Stimulated activated CD8-positive, alpha-beta memory T cell treated with anti-CD3 and anti-CD28 coated beads, Interleukin-4, amount 100 ng/mL, for 1 hour (primary cell): ENCODE results near the gene MMP21.

Experiments
- DNase-seq, 2 donors: peaks; one replicate each; pipeline ENCODE4 v3.0.0-alpha.2; 2020; ENCODE audit warnings: low read depth in 2 of 2, low spot score in 1 of 2

The MMP21 gene

GRCh38 chr10:125765835-125766234 lies 9.8 kb downstream of the MMP21 start:
- no peak for DNase-seq

GRCh38 chr10:125762692-125763648 lies 12.7 kb downstream of the MMP21 start:
- no peak for DNase-seq

GRCh38 chr10:125761961-125762360 lies 13.7 kb downstream of the MMP21 start:
- DNase-seq, result no peak

GRCh38 chr10:125757742-125758141 lies 17.9 kb downstream of the MMP21 start:
- no peak for DNase-seq

DNA sequence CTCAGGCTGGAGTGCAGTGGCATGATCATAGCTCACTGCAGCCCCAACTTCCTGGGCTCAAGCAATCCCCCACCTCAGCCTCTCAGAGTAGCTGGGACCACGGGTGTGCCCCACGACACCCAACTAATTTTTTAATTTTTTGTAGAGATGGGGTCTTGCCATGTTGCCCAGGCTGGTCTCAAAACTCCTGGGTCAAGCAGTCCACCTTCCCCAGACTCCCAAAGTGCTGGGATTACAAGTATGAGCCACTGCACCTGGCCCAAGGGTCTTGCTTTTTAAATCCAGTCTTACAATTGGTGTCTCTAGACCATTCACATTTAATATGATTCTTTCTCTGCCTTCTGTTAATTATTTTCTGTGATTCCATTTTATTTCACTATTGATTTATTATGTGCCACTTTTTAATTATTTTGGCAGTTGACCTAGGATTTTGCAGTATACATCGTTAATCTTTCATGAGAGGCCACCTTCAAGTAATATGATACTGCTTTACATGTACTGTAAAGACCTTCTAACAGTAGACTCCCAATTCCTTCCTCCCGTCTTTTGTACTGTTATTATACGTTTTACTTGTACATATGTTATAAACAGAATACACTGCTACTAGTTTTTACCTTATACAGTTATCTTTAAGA lies 18.7 kb downstream of the MMP21 start:
- no peak for DNase-seq

- DNase-seq, result no peak
These were observed 19.4 kb downstream of the MMP21 start for GRCh38 chr10:125756196-125756595.

- DNase-seq, result no peak
These were observed 28.2 kb downstream of the MMP21 start for GRCh38 chr10:125747417-125747816.

GRCh38 chr10:125744909-125745308 lies 30.7 kb downstream of the MMP21 start:
- no peak for DNase-seq

GRCh38 chr10:125742465-125742864 lies 33.2 kb downstream of the MMP21 start:
- no peak for DNase-seq

GRCh38 chr10:125739994-125740679 lies 35.5 kb downstream of the MMP21 start:
- DNase-seq, result no peak

- no peak for DNase-seq
These were observed 37.4 kb downstream of the MMP21 start for GRCh38 chr10:125738206-125738605.

- DNase-seq, result no peak
These were observed 40.8 kb downstream of the MMP21 start for GRCh38 chr10:125734823-125735222.

GRCh38 chr10:125734148-125734547 lies 41.5 kb downstream of the MMP21 start:
- no peak for DNase-seq

DNA sequence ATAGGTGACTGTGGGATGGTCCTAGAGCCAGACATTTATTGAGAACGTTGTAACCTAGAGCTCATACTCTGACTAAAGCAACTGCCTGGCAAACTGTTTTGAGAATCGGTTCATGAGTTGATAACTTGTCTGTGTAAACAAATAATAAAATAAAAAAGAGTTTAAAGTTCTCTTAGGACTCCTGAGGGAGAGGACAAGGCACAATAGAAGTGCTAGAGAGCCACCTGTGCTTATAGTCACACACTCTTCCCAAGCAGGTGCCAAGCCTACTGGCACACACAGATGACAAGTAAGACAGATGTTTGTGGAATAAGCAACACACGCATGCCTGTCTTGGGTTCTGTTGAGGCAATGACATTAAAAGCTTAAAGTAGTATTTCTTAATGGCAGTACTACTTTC lies 48.2 kb downstream of the MMP21 start:
- DNase-seq, result no peak

DNA sequence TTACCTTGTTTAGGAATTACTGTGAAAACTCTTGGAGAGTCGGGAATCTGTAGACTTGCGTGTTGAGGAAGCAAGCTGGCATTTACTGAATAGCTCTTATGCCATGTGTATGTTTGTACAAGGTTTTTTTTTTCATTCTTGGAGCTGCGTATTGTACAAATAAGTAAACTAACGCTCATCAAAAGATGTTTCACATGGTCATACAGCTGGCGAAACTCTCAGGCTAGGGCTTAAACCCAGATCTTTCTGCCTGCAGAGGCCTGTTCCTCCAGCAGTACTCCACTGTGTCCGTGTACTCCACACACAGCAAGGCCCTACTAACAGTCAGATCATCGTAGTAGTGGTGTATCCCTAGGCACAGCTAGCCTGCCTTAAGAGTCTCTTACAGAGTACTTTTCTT lies 48.7 kb downstream of the MMP21 start:
- DNase-seq, result no peak

DNA sequence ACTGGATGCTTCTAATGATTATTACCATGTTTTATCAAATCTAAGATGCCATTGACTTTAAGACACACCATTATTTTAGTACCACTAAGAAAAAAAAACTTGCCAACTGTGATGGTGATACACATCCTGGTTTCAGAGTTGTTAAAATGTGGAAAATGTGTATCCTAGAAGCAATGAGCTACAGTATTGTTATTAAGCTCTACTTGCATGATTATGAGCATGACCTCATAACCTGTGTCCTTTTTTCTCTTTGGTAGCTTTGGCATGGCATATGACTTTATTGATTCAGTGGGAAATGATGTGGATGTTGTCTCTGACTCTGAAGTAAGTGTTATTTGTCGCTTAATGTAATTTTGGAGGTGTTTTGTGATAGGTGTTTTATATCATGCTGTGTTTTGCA lies 52.8 kb downstream of the MMP21 start:
- no peak for DNase-seq

DNA sequence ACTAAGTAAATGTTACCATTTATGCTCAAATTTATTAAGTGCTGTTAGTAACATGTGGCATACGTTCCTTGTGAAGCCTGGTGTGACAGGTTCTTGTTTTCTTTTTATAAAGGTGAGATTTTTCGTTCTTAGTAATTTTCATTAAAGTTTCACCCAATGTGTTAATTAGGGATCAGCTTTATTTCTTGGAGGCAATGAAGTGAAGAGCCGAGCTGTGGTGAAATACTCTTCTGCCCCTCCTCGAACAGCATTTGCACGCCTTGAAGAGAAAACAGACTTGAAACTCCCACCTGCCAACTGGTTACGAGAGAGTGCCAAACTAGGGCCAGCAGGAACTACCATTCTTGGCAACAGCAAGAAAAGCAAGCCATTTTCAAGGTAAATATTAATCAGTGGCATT lies 54.6 kb downstream of the MMP21 start:
- DNase-seq, result no peak

GRCh38 chr10:125720002-125720382 lies 55.6 kb downstream of the MMP21 start:
- no peak for DNase-seq

- peak; percentile 97 to 99 for DNase-seq
These were observed 56.2 kb downstream of the MMP21 start, which contains the start of gene EDRF1 for GRCh38 chr10:125719173-125720001. TSS of gene EDRF1 (plus strand) at chr10:125719709. CDS start at chr10:125719808, 99 bp downstream.
